NB4 (cell line): Measurements from ENCODE around the gene USP11.

Experiments used
- MYC ChIP-seq: IDR thresholded peaks from 2 replicates; pipeline ENCODE4 v1.6.1; 2011; ENCODE audit warnings: low read depth, low read length
- POLR2A ChIP-seq: IDR thresholded peaks from 2 replicates; pipeline ENCODE4 v1.6.1; 2011; ENCODE audit warnings: mild to moderate bottlenecking; ENCODE audit not compliant: insufficient read length; ENCODE audit errors: extremely low read depth
- TF ChIP-seq, protein P1 (sequence below): IDR thresholded peaks from one replicate; pipeline ENCODE4 v1.5.1; 2012; ENCODE audit warnings: low read depth, low read length
- TF ChIP-seq, protein P2 (sequence below): IDR thresholded peaks from 2 replicates; pipeline ENCODE4 v1.6.1; 2011; ENCODE audit warnings: low read depth, low read length

DNA sequence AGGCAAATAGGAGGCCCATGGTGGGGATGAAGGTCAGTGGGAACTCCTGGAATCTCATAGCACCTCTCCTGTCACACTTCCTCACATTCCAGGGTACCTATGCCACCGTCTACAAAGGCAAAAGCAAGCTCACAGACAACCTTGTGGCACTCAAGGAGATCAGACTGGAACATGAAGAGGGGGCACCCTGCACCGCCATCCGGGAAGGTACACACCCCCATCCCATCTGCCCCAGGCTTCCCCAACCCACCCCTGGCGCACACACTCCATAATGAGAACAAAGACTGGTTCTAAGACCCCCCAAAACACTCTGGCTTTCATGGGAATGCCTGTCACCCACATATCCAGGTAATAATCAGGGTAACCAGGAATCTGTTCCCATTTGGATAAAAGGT, 7.9 kb upstream of the USP11 start:
- TF ChIP-seq, protein P1, sequence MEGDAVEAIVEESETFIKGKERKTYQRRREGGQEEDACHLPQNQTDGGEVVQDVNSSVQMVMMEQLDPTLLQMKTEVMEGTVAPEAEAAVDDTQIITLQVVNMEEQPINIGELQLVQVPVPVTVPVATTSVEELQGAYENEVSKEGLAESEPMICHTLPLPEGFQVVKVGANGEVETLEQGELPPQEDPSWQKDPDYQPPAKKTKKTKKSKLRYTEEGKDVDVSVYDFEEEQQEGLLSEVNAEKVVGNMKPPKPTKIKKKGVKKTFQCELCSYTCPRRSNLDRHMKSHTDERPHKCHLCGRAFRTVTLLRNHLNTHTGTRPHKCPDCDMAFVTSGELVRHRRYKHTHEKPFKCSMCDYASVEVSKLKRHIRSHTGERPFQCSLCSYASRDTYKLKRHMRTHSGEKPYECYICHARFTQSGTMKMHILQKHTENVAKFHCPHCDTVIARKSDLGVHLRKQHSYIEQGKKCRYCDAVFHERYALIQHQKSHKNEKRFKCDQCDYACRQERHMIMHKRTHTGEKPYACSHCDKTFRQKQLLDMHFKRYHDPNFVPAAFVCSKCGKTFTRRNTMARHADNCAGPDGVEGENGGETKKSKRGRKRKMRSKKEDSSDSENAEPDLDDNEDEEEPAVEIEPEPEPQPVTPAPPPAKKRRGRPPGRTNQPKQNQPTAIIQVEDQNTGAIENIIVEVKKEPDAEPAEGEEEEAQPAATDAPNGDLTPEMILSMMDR, result no peak
- TF ChIP-seq POLR2A (no peak), MYC (no peak)
- TF ChIP-seq, protein P2, sequence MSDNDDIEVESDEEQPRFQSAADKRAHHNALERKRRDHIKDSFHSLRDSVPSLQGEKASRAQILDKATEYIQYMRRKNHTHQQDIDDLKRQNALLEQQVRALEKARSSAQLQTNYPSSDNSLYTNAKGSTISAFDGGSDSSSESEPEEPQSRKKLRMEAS, result no peak
